Measurements from ENCODE around the gene TCN2. TPM values are rescaled to one million over a fixed set of nuclear protein-coding genes. Genes with fewer than 3 reads are reported as not detected.
"Not testable (repeated sequence)": the region's sequence is repeated elsewhere in the genome, so short reads cannot be mapped to it uniquely, and the experiment has no call there.

TCN2 gene
- total RNA-seq, 1 experiment from 2014 or later = 7.3 TPM

DNA sequence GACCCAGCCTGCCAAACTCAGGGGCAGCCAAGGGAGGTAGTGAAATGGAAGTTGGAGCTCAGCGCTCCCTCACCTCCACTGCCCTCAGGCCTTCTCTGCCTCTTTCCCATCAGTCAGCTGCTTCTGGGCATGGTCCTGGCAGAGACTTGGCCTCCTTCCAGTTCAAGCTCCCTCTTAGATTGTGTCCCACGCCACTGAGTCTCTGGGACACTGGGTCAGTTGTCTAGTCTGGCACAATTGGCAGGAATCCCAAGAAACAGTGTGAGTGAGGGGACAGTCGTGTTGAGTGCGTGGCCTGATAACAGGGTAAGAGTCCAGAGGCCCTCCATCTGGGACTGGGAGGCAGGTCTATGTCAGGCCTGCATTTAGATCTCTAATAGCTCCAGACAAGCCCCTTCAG, 21.5 kb downstream of the TCN2 start:
- ChIA-PET CTCF (interaction anchor here (0.6 kb wide), 1 partner anchor 293 kb away, joined by 6 read pairs; no protein-coding TSS in a partner anchor), POLR2A (ENCODE audit: low non-redundant PET) (no interaction called here)
- H3K4me3 ChIP-seq (ENCODE audit: low read depth, low read length, poor library complexity, severe bottlenecking) = no peak overlapping the region
- H3K27me3 ChIP-seq (replicated peaks; ENCODE audit: insufficient read depth, low read depth, low read length, poor library complexity) = no peaks in the 10 kb centered on the region
- H3K4me1 ChIP-seq (ENCODE audit: insufficient read depth, low read length, poor library complexity, severe bottlenecking) = no peaks in the 10 kb centered on the region
- BruUV-seq (replicated peaks) = no TSS peak
- no peak overlapping the region for H3K27ac ChIP-seq (ENCODE audit: low read depth, low read length, poor library complexity, severe bottlenecking)
- H3K9me3 ChIP-seq (ENCODE audit: low read depth, low read length, poor library complexity, severe bottlenecking) = no peaks in the 10 kb centered on the region
- intact Hi-C loops (cut with micrococcal nuclease; ENCODE audit: unreplicated experiment) = no loop called here
- no peak for DNase-seq (ENCODE audit: low spot score)
- no peaks in the 10 kb centered on the region for H3K36me3 ChIP-seq (ENCODE audit: insufficient read depth, low read length, poor library complexity, severe bottlenecking)
- TF ChIP-seq EZH2 (IDR thresholded peaks at IDR 0.05; ENCODE audit: borderline replicate concordance, low read depth, low read length, poor library complexity, severe bottlenecking) = no peak
- TF ChIP-seq, protein P1, sequence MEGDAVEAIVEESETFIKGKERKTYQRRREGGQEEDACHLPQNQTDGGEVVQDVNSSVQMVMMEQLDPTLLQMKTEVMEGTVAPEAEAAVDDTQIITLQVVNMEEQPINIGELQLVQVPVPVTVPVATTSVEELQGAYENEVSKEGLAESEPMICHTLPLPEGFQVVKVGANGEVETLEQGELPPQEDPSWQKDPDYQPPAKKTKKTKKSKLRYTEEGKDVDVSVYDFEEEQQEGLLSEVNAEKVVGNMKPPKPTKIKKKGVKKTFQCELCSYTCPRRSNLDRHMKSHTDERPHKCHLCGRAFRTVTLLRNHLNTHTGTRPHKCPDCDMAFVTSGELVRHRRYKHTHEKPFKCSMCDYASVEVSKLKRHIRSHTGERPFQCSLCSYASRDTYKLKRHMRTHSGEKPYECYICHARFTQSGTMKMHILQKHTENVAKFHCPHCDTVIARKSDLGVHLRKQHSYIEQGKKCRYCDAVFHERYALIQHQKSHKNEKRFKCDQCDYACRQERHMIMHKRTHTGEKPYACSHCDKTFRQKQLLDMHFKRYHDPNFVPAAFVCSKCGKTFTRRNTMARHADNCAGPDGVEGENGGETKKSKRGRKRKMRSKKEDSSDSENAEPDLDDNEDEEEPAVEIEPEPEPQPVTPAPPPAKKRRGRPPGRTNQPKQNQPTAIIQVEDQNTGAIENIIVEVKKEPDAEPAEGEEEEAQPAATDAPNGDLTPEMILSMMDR (conservative IDR thresholded peaks at IDR 0.05; ENCODE audit: low read depth, low read length) = no peak

DNA sequence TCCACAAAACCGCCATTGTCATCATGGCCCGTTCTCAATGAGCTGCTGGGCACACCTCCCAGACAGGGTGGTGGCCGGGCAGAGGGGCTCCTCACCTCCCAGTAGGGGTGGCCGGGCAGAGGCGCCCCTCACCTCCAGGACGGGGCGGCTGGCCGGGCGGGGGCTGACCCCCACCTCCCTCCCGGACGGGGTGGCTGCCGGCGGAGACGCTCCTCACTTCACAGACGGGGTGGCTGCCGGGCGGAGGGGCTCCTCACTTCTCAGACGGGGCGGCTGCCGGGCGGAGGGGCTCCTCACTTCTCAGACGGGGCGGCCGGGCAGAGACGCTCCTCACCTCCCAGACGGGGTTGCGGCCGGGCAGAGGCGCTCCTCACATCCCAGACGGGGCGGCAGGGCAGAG, 24.5 kb downstream of the TCN2 start:
- intact Hi-C loops (cut with micrococcal nuclease; ENCODE audit: unreplicated experiment); H3K9me3 ChIP-seq (ENCODE audit: low read depth, low read length, poor library complexity, severe bottlenecking); BruUV-seq (replicated peaks); DNase-seq (ENCODE audit: low spot score); H3K36me3 ChIP-seq (ENCODE audit: insufficient read depth, low read length, poor library complexity, severe bottlenecking); H3K4me3 ChIP-seq (ENCODE audit: low read depth, low read length, poor library complexity, severe bottlenecking); POLR2A ChIA-PET (ENCODE audit: low non-redundant PET); H3K27me3 ChIP-seq (replicated peaks; ENCODE audit: insufficient read depth, low read depth, low read length, poor library complexity); H3K27ac ChIP-seq (ENCODE audit: low read depth, low read length, poor library complexity, severe bottlenecking): not testable (repeated sequence)
- H3K4me1 ChIP-seq (ENCODE audit: insufficient read depth, low read length, poor library complexity, severe bottlenecking) = peaks cover 15% of the 10 kb centered on the region
- CTCF ChIA-PET = interaction anchor here (0.7 kb wide), 1 partner anchor 17 kb away, joined by 3 read pairs; no protein-coding TSS in a partner anchor

DNA sequence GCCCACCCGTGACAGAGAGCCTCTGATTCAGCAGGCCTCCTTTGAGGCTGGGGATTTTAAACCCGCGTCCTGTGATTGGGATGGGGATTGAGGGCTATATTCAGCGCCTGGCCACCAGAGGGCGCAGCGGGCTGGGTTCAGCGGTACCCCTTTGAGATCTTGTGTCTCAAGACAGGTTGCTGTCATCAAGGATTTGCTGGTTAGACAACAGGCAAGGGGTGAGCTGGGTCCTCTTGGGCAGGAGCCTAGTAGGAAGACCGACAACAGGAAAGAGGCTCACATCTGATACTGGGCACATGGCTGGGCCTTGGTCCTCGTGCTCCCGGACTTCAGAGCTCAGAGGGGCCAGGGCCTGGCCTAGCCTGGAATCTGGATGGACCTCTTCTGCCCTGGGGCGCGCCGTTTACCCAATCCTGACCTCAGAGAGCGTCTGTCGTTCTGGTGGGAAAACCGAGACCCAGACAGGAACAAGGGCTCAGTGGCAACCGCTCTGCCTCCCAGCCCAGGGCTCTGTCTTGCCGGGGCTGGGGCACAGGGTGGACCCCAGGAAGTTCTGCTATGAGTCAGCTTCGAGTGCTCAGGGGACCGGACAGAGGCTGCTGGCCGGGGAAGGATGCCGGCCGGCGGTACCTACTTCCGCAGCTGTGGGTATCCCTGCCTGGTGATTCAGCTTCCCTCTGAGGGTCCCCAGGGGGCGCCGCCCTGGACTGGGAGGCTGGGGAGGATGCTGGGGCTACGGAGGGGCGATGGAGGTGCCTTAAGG, 27.7 kb downstream of the TCN2 start:
- H3K4me3 ChIP-seq (ENCODE audit: low read depth, low read length, poor library complexity, severe bottlenecking) = peak overlapping the region; percentile 63
- H3K27me3 ChIP-seq (replicated peaks; ENCODE audit: insufficient read depth, low read depth, low read length, poor library complexity) = no peaks in the 10 kb centered on the region
- H3K9me3 ChIP-seq (ENCODE audit: low read depth, low read length, poor library complexity, severe bottlenecking) = no peaks in the 10 kb centered on the region
- intact Hi-C loops (cut with micrococcal nuclease; ENCODE audit: unreplicated experiment) = loop anchor here (1.0 to 2.0 kb wide), 3 partner anchors 121 to 514 kb away; no protein-coding TSS in a partner anchor
- no peak for TF ChIP-seq EZH2 (IDR thresholded peaks at IDR 0.05; ENCODE audit: borderline replicate concordance, low read depth, low read length, poor library complexity, severe bottlenecking)
- TF ChIP-seq, protein P1 (conservative IDR thresholded peaks at IDR 0.05; ENCODE audit: low read depth, low read length) = peak; percentile 97
- ChIA-PET POLR2A (ENCODE audit: low non-redundant PET) (interaction anchor here (0.6 kb wide), 2 partner anchors 37 to 333 kb away, joined by 3 to 4 read pairs; no protein-coding TSS in a partner anchor), CTCF (interaction anchor here (0.5 to 3.6 kb wide), 6 partner anchors 12 to 144 kb away, joined by 3 to 32 read pairs (median 5); partner anchors contain the start of gene TCN2)
- H3K36me3 ChIP-seq (ENCODE audit: insufficient read depth, low read length, poor library complexity, severe bottlenecking) = no peaks in the 10 kb centered on the region
- DNase-seq (ENCODE audit: low spot score) = peak; percentile 89
- H3K27ac ChIP-seq (ENCODE audit: low read depth, low read length, poor library complexity, severe bottlenecking) = no peak overlapping the region
- H3K4me1 ChIP-seq (ENCODE audit: insufficient read depth, low read length, poor library complexity, severe bottlenecking) = peaks cover 16% of the 10 kb centered on the region
- BruUV-seq (replicated peaks) = no TSS peak

All from A673 (cell line).